GM12892 (cell line): Measurements from ENCODE around the gene NME9.

Source experiments
- POLR2AphosphoS5 ChIP-seq: IDR thresholded peaks from 2 replicates; pipeline ENCODE4 v1.6.1; 2011; ENCODE audit warnings: low read depth, low read length, control low read depth
- TAF1 ChIP-seq: IDR thresholded peaks from 2 replicates; pipeline ENCODE4 v1.6.1; 2011; ENCODE audit warnings: low read depth, mild to moderate bottlenecking, control low read depth, low read length, borderline replicate concordance

DNA sequence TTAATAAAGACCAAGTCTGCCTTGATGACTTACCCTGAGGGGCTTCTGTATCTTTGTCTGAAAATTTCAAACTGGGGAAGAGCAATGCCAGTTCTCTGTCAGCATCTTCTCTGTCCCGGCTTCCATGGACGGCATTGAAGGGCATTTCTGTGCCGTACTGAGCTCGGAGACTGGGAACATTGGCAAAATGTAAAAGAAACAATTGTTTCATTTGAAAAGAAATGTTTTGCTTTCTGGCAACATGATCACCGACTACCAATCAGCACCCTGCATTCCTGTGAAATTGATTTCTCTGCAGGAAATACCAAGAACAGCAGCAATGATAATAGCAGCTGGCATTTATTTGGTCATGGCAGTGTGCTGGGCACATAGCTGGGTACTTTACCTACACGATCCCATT lies 26.2 kb downstream of the NME9 start:
- TF ChIP-seq TAF1 (no peak), POLR2AphosphoS5 (no peak)
